GM12878 (cell line): Measurements from ENCODE around the gene ASB8. TPM values are rescaled to one million over a fixed set of nuclear protein-coding genes. Genes with fewer than 3 reads are reported as not detected.
"Not testable (repeated sequence)": the region's sequence is repeated elsewhere in the genome, so short reads cannot be mapped to it uniquely, and the experiment has no call there.

Experiments used
- ATAC-seq: fragments of 200-7000 bp; cut with Tn5 transposase; 3 replicates; pipeline ENCODE4 v1.9.1; 2020; ENCODE audit warnings: mild to moderate bottlenecking, moderate library complexity
- BruUV-seq: library from RNA; stranded (reverse); fragments of 400-500 nt; replicated peaks from 2 replicates; lab custom pipeline; 2021; lab: Mats Ljungman, UMichigan
- CTCF ChIA-PET: fragments of 300-600 bp; sonication (Branson Sonifier 250); formaldehyde crosslinking; extraction: SDS; loops from one replicate; lab custom pipeline; 2021; ENCODE audit warnings: inconsistent platforms; lab: Yijun Ruan, JAX
- POLR2A ChIA-PET: fragments of 350-600 bp; formaldehyde crosslinking; extraction: SDS; loops from one replicate; lab custom pipeline; 2021; ENCODE audit warnings: inconsistent platforms; lab: Charles Lee
- RAD21 ChIA-PET: fragments of 300-600 bp; sonication (Branson Sonifier 250); formaldehyde crosslinking; loops from one replicate; lab custom pipeline; 2023; ENCODE audit warnings: antibody characterized with exemption; ENCODE audit not compliant: unreplicated experiment; lab: Charles Lee
- SMC1A ChIA-PET: fragments of 300-600 bp; sonication (Branson Sonifier 250); formaldehyde crosslinking; loops from one replicate; lab custom pipeline; 2023; ENCODE audit not compliant: unreplicated experiment, uncharacterized antibody; lab: Charles Lee
- DNase-seq: peaks from one replicate; pipeline ENCODE4 v3.0.0-alpha.2; 2011; ENCODE audit warnings: low read depth, low spot score
- FAIRE-seq: peaks from 3 replicates; lab custom pipeline; 2011; peaks lifted over from hg19 to GRCh38; lab: Jason Lieb, UNC
- H2AFZ ChIP-seq: 2 replicates; pipeline ENCODE4 v1.6.0; 2011; ENCODE audit warnings: low read depth, low read length, control low read depth; ENCODE audit not compliant: control insufficient read depth
- H3K27ac ChIP-seq: 2 replicates; pipeline ENCODE4 v1.5.1; 2011; ENCODE audit warnings: control low read depth; ENCODE audit not compliant: control insufficient read depth, insufficient read depth
- H3K27me3 ChIP-seq, 2 experiments: replicated peaks in 1 of 2; 2 replicates each; pipeline versions ENCODE4 v1.6.0 to v1.6.1; 2011; ENCODE audit warnings: low read length in 1 of 2; ENCODE audit not compliant: control insufficient read depth in 2 of 2, insufficient read depth in 2 of 2
- H3K36me3 ChIP-seq, 2 experiments: 2 replicates each; pipeline ENCODE4 v1.5.1; 2011; ENCODE audit warnings: low read length in 1 of 2; ENCODE audit not compliant: control insufficient read depth in 2 of 2, insufficient read depth in 2 of 2
- H3K4me1 ChIP-seq: 2 replicates; pipeline ENCODE4 v1.6.1; 2011; ENCODE audit warnings: mild to moderate bottlenecking, low read length, moderate library complexity, mixed read lengths; ENCODE audit not compliant: control insufficient read depth, insufficient read depth
- H3K4me2 ChIP-seq: 2 replicates; pipeline ENCODE4 v1.6.0; 2011; ENCODE audit warnings: control low read depth; ENCODE audit not compliant: control insufficient read depth, insufficient read depth
- H3K4me3 ChIP-seq: fragments of 200-600 bp; sonication (generic); 2 replicates; pipeline ENCODE4 v1.5.1; 2016
- H3K79me2 ChIP-seq: 2 replicates; pipeline ENCODE4 v1.6.0; 2011; ENCODE audit warnings: low read length; ENCODE audit not compliant: control insufficient read depth, insufficient read depth
- H3K9ac ChIP-seq: 2 replicates; pipeline ENCODE4 v1.8.0; 2011; ENCODE audit warnings: low read length, control low read depth, mixed read lengths; ENCODE audit not compliant: control insufficient read depth, insufficient read depth
- H3K9me3 ChIP-seq: replicated peaks from 3 replicates; pipeline ENCODE4 v1.5.1; 2011; ENCODE audit warnings: mild to moderate bottlenecking, low read length; ENCODE audit not compliant: control insufficient read depth, insufficient read depth
- H4K20me1 ChIP-seq: 2 replicates; pipeline ENCODE4 v1.6.0; 2011; ENCODE audit not compliant: control insufficient read depth, insufficient read depth
- ATF2 ChIP-seq: IDR thresholded peaks from 2 replicates; pipeline ENCODE4 v1.6.1; 2012; ENCODE audit warnings: low read length, inconsistent platforms
- BMI1 ChIP-seq: fragments of 450-650 bp; IDR thresholded peaks from 2 replicates; pipeline ENCODE4 v1.6.1; 2016; ENCODE audit warnings: mild to moderate bottlenecking, moderate library complexity, borderline replicate concordance
- HCFC1 ChIP-seq: fragments of 150-350 bp; IDR thresholded peaks from 2 replicates; pipeline ENCODE4 v1.6.1; 2014; ENCODE audit warnings: low read length
- NFXL1 ChIP-seq: fragments of 450-650 bp; IDR thresholded peaks from 2 replicates; pipeline ENCODE4 v1.6.1; 2017; ENCODE audit warnings: antibody characterized with exemption, mild to moderate bottlenecking, borderline replicate concordance
- NR2C2 ChIP-seq: IDR thresholded peaks from 2 replicates; pipeline ENCODE4 v1.6.1; 2011; ENCODE audit warnings: borderline replicate concordance, low read depth; ENCODE audit not compliant: control insufficient read depth, insufficient read length
- NR2F1 ChIP-seq: fragments of 450-650 bp; conservative IDR thresholded peaks from 2 replicates; pipeline ENCODE4 v1.6.1; 2017; ENCODE audit warnings: mild to moderate bottlenecking
- SUZ12 ChIP-seq: fragments of 200-600 bp; sonication (generic); IDR thresholded peaks from one replicate; pipeline ENCODE4 v1.6.1; 2018; ENCODE audit warnings: antibody characterized with exemption, mild to moderate bottlenecking; ENCODE audit not compliant: unreplicated experiment
- ZBTB4 ChIP-seq: fragments of 450-650 bp; formaldehyde crosslinking; IDR thresholded peaks from 2 replicates; pipeline ENCODE4 v1.4.0; 2022; ENCODE audit warnings: mild to moderate bottlenecking, moderate library complexity
- ZNF24 ChIP-seq: fragments of 450-650 bp; IDR thresholded peaks from 2 replicates; pipeline ENCODE4 v1.6.1; 2017; ENCODE audit warnings: antibody characterized with exemption, mild to moderate bottlenecking
- WGBS: methylation state at CpG from one replicate; pipeline ENCODE4 v1.1.6; 2016; ENCODE audit warnings: low lambda C conversion rate; ENCODE audit not compliant: insufficient replicate concordance, insufficient coverage; ENCODE audit errors: missing lambda C conversion rate; 5-methylcytosine and 5-hydroxymethylcytosine counted together
- in situ Hi-C: fragments of 300-500 bp; cut with MboI; formaldehyde crosslinking; loops from 9 replicates; pipeline ENCODE4 v1.14.3; 2018; ENCODE audit warnings: mixed read lengths
- intact Hi-C: fragments of 100-400 bp; cut with micrococcal nuclease; formaldehyde crosslinking; loops from one replicate; pipeline ENCODE4 v1.14.2; 2022; ENCODE audit not compliant: unreplicated experiment
- polyA plus RNA-seq, 11 experiments: library from polyadenylated mRNA; depleted of rRNA in 4 of 11; unstranded in 6 of 11; stranded (reverse) in 5 of 11; fragments of >200 nt; fragmentation: Nextera tagmentation in 4 of 11; fragmentation: Illumina TruSeq in 1 of 11; extraction: Ambion mirVana in 4 of 11; extraction: Trizol in 1 of 11; gene quantifications; 1 replicate in 1 of 11; 2 replicates in 10 of 11; pipeline versions ENCODE4 v1.2.1 to v1.2.3, GENCODE V29; 2011 to 2016; ENCODE audit warnings: inconsistent platforms in 2 of 11, missing spikeins in 2 of 11, low read depth in 1 of 11
- total RNA-seq, 4 experiments: library from RNA; depleted of rRNA in 3 of 4; stranded (reverse); fragments of >200 nt in 3 of 4; fragmentation: Illumina TruSeq in 1 of 4; extraction: Trizol in 1 of 4; gene quantifications; 2 replicates each; pipeline versions ENCODE4 v1.2.1 to v1.2.3, GENCODE V29; 2013 to 2021

The ASB8 gene
- total and polyA plus RNA-seq, 10 of the 15 experiments (the other 5 are each of a cell fraction or from before 2014, with no cell fraction given), result 23.7 to 48.0 (median 29.1) TPM

GRCh38 chr12:48111312-48111693, 46.0 kb downstream of the ASB8 start:
- H3K36me3 ChIP-seq, H3K27ac ChIP-seq, RAD21 ChIA-PET, CTCF ChIA-PET, intact Hi-C loops, DNase-seq, ATAC-seq, in situ Hi-C loops, SMC1A ChIA-PET, H3K9me3 ChIP-seq, H3K4me3 ChIP-seq, H4K20me1 ChIP-seq, H3K9ac ChIP-seq, H2AFZ ChIP-seq, FAIRE-seq, H3K4me2 ChIP-seq, BruUV-seq, H3K27me3 ChIP-seq: not testable (repeated sequence)
- peaks cover 14% of the 10 kb centered on the region for H3K79me2 ChIP-seq
- POLR2A ChIA-PET, result interaction anchor here (1.3 kb wide), 1 partner anchor 9 kb away, joined by 5 read pairs; no protein-coding TSS in a partner anchor
- 74% methylated on average over 5 of the region's 5 CpGs for WGBS
- H3K4me1 ChIP-seq, result peaks cover 23% of the 10 kb centered on the region

GRCh38 chr12:48110691-48111311, 46.5 kb downstream of the ASB8 start:
- no peak overlapping the region for H3K4me3 ChIP-seq
- DNase-seq, result no peak
- no peak for FAIRE-seq
- in situ Hi-C loops (no loop called here), intact Hi-C loops (no loop called here)
- ChIA-PET CTCF (no interaction called here), SMC1A (interaction anchor here (0.5 kb wide), 1 partner anchor 272 kb away, joined by 3 read pairs; no protein-coding TSS in a partner anchor), POLR2A (interaction anchor here (1.3 kb wide), 1 partner anchor 8 kb away, joined by 5 read pairs; no protein-coding TSS in a partner anchor), RAD21 (no interaction called here)
- H3K36me3 ChIP-seq, result no peaks in the 10 kb centered on the region
- no peak overlapping the region for H3K27ac ChIP-seq
- no peaks in the 10 kb centered on the region for H4K20me1 ChIP-seq
- no peak for ATAC-seq
- no peaks in the 10 kb centered on the region for H3K9me3 ChIP-seq
- H3K9ac ChIP-seq, result no peak overlapping the region
- peaks cover 23% of the 10 kb centered on the region for H3K4me1 ChIP-seq
- no peak overlapping the region for H3K4me2 ChIP-seq
- no peaks in the 10 kb centered on the region for H3K27me3 ChIP-seq
- 89% methylated on average over 1 of the region's 1 CpG for WGBS
- H3K79me2 ChIP-seq, result peaks cover 14% of the 10 kb centered on the region
- BruUV-seq, result no TSS peak
- no peak overlapping the region for H2AFZ ChIP-seq
- TF ChIP-seq ATF2, result no peak
- no peak for TF ChIP-seq ZNF24
- no peak for TF ChIP-seq ZBTB4 (CRISPR knock-in tag)
- TF ChIP-seq NR2C2, result no peak
- TF ChIP-seq HCFC1, result no peak
- no peak for TF ChIP-seq BMI1
- TF ChIP-seq SUZ12, result no peak
- TF ChIP-seq NR2F1, result no peak
- no peak for TF ChIP-seq NFXL1
